GM19351 (cell line): ENCODE measurements around the gene IL11RA.

Source experiments
- ATAC-seq: cut with Tn5 transposase; IDR thresholded peaks from one replicate; pipeline ENCODE4 v1.9.1; 2021; ENCODE audit warnings: mild to moderate bottlenecking, moderate library complexity; ENCODE audit not compliant: unreplicated experiment

The IL11RA gene

GRCh38 chr9:34652602-34653000, 616 bp downstream of the IL11RA start:
- no peak for ATAC-seq

GRCh38 chr9:34653151-34654072, 1.4 kb downstream of the IL11RA start:
- ATAC-seq = no peak

- no peak for ATAC-seq
Observed at GRCh38 chr9:34654323-34655051, 2.5 kb downstream of the IL11RA start.

GRCh38 chr9:34655394-34655793, 3.4 kb downstream of the IL11RA start:
- no peak for ATAC-seq

- no peak for ATAC-seq
Observed at GRCh38 chr9:34656992-34657391, 5.0 kb downstream of the IL11RA start.

GRCh38 chr9:34658461-34658860, 6.5 kb downstream of the IL11RA start:
- ATAC-seq = no peak

GRCh38 chr9:34659592-34660253, 7.7 kb downstream of the IL11RA start:
- ATAC-seq = no peak

- ATAC-seq = no peak
Observed at GRCh38 chr9:34662526-34663302, 10.7 kb downstream of the IL11RA start, which contains the start of gene CCL27. TSS of gene CCL27 (minus strand) at chr9:34662657. CDS start at chr9:34662633, 24 bp downstream.

GRCh38 chr9:34663303-34663605, 11.3 kb downstream of the IL11RA start:
- no peak for ATAC-seq

- peak; percentile 60 for ATAC-seq
Observed at GRCh38 chr9:34664281-34665066, 12.5 kb downstream of the IL11RA start.

- peak; percentile 12 for ATAC-seq
Observed at GRCh38 chr9:34665067-34665380, 13.0 kb downstream of the IL11RA start.

- ATAC-seq = peak; percentile 72
Observed at GRCh38 chr9:34665381-34666250, 13.6 kb downstream of the IL11RA start.

GRCh38 chr9:34669809-34670562, 18.0 kb downstream of the IL11RA start:
- no peak for ATAC-seq

GRCh38 chr9:34671307-34671706, 19.3 kb downstream of the IL11RA start:
- no peak for ATAC-seq

GRCh38 chr9:34674440-34674839, 22.5 kb downstream of the IL11RA start:
- no peak for ATAC-seq

- ATAC-seq = peak; percentile 63
Observed at GRCh38 chr9:34675048-34675714, 23.2 kb downstream of the IL11RA start.

GRCh38 chr9:34675869-34676268, 23.9 kb downstream of the IL11RA start:
- ATAC-seq = no peak

GRCh38 chr9:34684145-34684544, 32.2 kb downstream of the IL11RA start:
- ATAC-seq = no peak
